ENCODE measurements around the gene LAMTOR2. TPM values are rescaled to one million over a fixed set of nuclear protein-coding genes. Genes with fewer than 3 reads are reported as not detected.
"Not testable (repeated sequence)": the region's sequence is repeated elsewhere in the genome, so short reads cannot be mapped to it uniquely, and the experiment has no call there.

The LAMTOR2 gene
- total RNA-seq, 1 donor from 2014 or later: 60.1 TPM

DNA sequence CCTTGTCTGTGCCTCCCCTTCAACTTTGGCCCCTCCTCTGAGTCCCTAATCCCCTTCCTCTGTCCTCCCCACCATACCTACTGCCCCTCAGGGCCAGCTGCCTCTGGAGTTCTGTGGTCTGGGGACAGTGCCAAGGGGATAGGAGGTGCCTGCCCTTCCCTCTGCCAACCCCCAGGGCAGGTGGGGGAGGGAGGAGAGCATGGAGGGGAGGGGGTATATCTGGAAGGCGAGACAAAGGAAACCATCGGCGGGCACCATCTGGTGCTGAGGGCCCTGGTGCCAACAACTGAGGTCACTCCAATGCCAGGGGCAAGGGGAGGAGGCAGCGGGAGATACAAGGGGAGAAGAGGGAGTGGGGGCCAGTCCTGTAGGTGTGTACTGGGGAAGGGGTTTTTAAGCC lies 16.0 kb downstream of the LAMTOR2 start:
- H3K27ac Mint-ChIP-seq (ENCODE audit: unreplicated experiment): no peak overlapping the region
- H3K4me3 Mint-ChIP-seq (ENCODE audit: unreplicated experiment): no peak overlapping the region
- Histone ChIP-seq H3K79me2 (ENCODE audit: insufficient read depth, low read length) (peaks cover 10% of the 10 kb centered on the region), H3K4me1 (ENCODE audit: insufficient read depth, low read length) (no peaks in the 10 kb centered on the region), H3K27me3 (ENCODE audit: insufficient read depth, low read length) (no peaks in the 10 kb centered on the region), H3K4me3 (ENCODE audit: insufficient read depth, low read depth, low read length) (no peak overlapping the region), H3K9me3 (ENCODE audit: insufficient read depth, low read depth, low read length) (no peaks in the 10 kb centered on the region), H2AFZ (ENCODE audit: low read depth, low read length) (no peak overlapping the region), H3K36me3 (ENCODE audit: insufficient read depth, low read length) (peaks cover 4% of the 10 kb centered on the region), H4K20me1 (ENCODE audit: insufficient read depth, low read length) (peaks cover 44% of the 10 kb centered on the region), H3K4me2 (ENCODE audit: low read length) (no peak overlapping the region), H3K27ac (ENCODE audit: low read depth, low read length) (no peak overlapping the region), H3K9ac (ENCODE audit: low read length) (no peak overlapping the region)
- H3K4me1 Mint-ChIP-seq (ENCODE audit: low read depth, unreplicated experiment): peaks cover 24% of the 10 kb centered on the region
- DNase-seq (ENCODE audit: low read depth) (no peak), FAIRE-seq (no peak)
- TF ChIP-seq EZH2 (IDR thresholded peaks at IDR 0.05; ENCODE audit: insufficient read depth, low read length): no peak
- TF ChIP-seq, protein P1, sequence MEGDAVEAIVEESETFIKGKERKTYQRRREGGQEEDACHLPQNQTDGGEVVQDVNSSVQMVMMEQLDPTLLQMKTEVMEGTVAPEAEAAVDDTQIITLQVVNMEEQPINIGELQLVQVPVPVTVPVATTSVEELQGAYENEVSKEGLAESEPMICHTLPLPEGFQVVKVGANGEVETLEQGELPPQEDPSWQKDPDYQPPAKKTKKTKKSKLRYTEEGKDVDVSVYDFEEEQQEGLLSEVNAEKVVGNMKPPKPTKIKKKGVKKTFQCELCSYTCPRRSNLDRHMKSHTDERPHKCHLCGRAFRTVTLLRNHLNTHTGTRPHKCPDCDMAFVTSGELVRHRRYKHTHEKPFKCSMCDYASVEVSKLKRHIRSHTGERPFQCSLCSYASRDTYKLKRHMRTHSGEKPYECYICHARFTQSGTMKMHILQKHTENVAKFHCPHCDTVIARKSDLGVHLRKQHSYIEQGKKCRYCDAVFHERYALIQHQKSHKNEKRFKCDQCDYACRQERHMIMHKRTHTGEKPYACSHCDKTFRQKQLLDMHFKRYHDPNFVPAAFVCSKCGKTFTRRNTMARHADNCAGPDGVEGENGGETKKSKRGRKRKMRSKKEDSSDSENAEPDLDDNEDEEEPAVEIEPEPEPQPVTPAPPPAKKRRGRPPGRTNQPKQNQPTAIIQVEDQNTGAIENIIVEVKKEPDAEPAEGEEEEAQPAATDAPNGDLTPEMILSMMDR (IDR thresholded peaks at IDR 0.05; ENCODE audit: insufficient read depth, low read depth, low read length): no peak
- H3K36me3 Mint-ChIP-seq (ENCODE audit: low read depth, unreplicated experiment): peaks cover 10% of the 10 kb centered on the region
- H3K27me3 Mint-ChIP-seq (ENCODE audit: low read depth, unreplicated experiment): no peaks in the 10 kb centered on the region
- peaks cover under 1% of the 10 kb centered on the region for H3K9me3 Mint-ChIP-seq (ENCODE audit: unreplicated experiment)

DNA sequence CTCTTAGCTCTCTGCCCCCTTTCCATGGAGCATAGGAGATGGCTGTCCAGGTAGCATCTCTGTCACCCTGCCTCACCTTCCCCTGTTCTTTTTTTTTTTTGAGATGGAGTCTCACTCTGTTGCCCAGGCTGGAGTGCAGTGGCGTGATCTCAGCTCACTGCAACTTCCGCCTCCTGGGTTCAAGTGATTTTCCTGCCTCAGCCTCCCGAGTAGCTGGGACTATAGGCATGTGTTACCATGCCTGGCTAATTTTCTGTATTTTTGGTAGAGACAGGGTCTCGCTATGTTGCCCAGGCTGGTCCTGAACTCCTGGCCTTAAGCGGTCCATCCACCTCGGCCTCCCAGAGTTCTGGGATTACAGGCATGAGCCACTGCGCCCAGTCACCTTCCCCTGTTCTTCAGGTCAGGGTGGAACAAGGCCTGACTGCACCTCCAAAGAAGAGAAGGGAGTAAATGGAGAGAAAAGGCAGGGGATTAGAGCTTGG lies 16.8 kb downstream of the LAMTOR2 start:
- H3K79me2 ChIP-seq (ENCODE audit: insufficient read depth, low read length): peaks cover 19% of the 10 kb centered on the region

DNA sequence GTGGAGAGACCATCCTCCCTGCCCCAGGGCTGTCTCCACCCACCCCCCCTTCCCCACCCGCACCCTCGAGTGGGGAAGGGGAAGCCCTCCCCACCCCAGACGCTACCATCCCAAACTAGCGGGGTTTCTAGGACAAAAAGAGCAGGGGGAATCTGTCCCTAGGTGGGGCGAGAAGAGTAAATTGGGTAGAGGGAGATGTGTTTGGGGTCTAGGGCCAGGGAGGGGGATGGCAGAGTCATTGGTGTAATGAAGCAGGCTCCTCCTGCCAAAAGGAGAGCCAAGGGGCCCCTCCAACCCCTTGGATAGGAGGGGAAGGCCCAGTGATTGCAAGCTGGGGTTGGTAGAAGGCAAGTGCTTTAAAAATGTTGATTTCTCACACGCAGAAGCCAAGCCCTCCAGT lies 17.7 kb downstream of the LAMTOR2 start:
- TF ChIP-seq, protein P1 (IDR thresholded peaks at IDR 0.05; ENCODE audit: insufficient read depth, low read depth, low read length): no peak
- TF ChIP-seq EZH2 (IDR thresholded peaks at IDR 0.05; ENCODE audit: insufficient read depth, low read length): no peak
- Histone ChIP-seq H3K27ac (ENCODE audit: low read depth, low read length) (no peak overlapping the region), H3K4me1 (ENCODE audit: insufficient read depth, low read length) (peaks cover 9% of the 10 kb centered on the region), H3K79me2 (ENCODE audit: insufficient read depth, low read length) (peaks cover 27% of the 10 kb centered on the region), H3K36me3 (ENCODE audit: insufficient read depth, low read length) (peaks cover 4% of the 10 kb centered on the region), H3K9me3 (ENCODE audit: insufficient read depth, low read depth, low read length) (no peaks in the 10 kb centered on the region), H2AFZ (ENCODE audit: low read depth, low read length) (no peak overlapping the region), H3K4me3 (ENCODE audit: insufficient read depth, low read depth, low read length) (no peak overlapping the region), H4K20me1 (ENCODE audit: insufficient read depth, low read length) (peaks cover 61% of the 10 kb centered on the region), H3K9ac (ENCODE audit: low read length) (no peak overlapping the region), H3K4me2 (ENCODE audit: low read length) (no peak overlapping the region), H3K27me3 (ENCODE audit: insufficient read depth, low read length) (no peaks in the 10 kb centered on the region)
- Mint-ChIP-seq H3K36me3 (ENCODE audit: low read depth, unreplicated experiment) (peaks cover 14% of the 10 kb centered on the region), H3K27me3 (ENCODE audit: low read depth, unreplicated experiment) (no peaks in the 10 kb centered on the region), H3K4me1 (ENCODE audit: low read depth, unreplicated experiment) (peaks cover 32% of the 10 kb centered on the region), H3K9me3 (ENCODE audit: unreplicated experiment) (no peaks in the 10 kb centered on the region), H3K27ac (ENCODE audit: unreplicated experiment) (no peak overlapping the region), H3K4me3 (ENCODE audit: unreplicated experiment) (no peak overlapping the region)
- DNase-seq (ENCODE audit: low read depth) (no peak), FAIRE-seq (no peak)

More for the DNA sequence above, 16.8 kb downstream of the LAMTOR2 start:
- H3K27me3 Mint-ChIP-seq (ENCODE audit: low read depth, unreplicated experiment); H3K4me2 ChIP-seq (ENCODE audit: low read length); H3K27ac ChIP-seq (ENCODE audit: low read depth, low read length); H3K9me3 ChIP-seq (ENCODE audit: insufficient read depth, low read depth, low read length); H3K4me3 Mint-ChIP-seq (ENCODE audit: unreplicated experiment); H3K27ac Mint-ChIP-seq (ENCODE audit: unreplicated experiment); H3K4me1 ChIP-seq (ENCODE audit: insufficient read depth, low read length); H3K9me3 Mint-ChIP-seq (ENCODE audit: unreplicated experiment); H3K27me3 ChIP-seq (ENCODE audit: insufficient read depth, low read length); H3K9ac ChIP-seq (ENCODE audit: low read length); FAIRE-seq; DNase-seq (ENCODE audit: low read depth); H3K36me3 ChIP-seq (ENCODE audit: insufficient read depth, low read length); H3K4me3 ChIP-seq (ENCODE audit: insufficient read depth, low read depth, low read length); H2AFZ ChIP-seq (ENCODE audit: low read depth, low read length): not testable (repeated sequence)
- Mint-ChIP-seq H3K4me1 (ENCODE audit: low read depth, unreplicated experiment) (peaks cover 31% of the 10 kb centered on the region), H3K36me3 (ENCODE audit: low read depth, unreplicated experiment) (peaks cover 11% of the 10 kb centered on the region)
- peaks cover 52% of the 10 kb centered on the region for H4K20me1 ChIP-seq (ENCODE audit: insufficient read depth, low read length)
